ENCODE data around the gene CCDC190. TPM values are rescaled to one million over a fixed set of nuclear protein-coding genes. Genes with fewer than 3 reads are reported as not detected.

CCDC190 gene
- polyA plus RNA-seq = not detected

- no peak within 1 kb of the TSS for H3K27ac ChIP-seq (ENCODE audit: low read depth, low read length)
- WGBS, 3 donors = 65 to 71% (median 68%) methylated on average over 4 of the region's 4 CpGs
Measured at GRCh38 chr1:162861101-162861500, at the start of gene CCDC190. Gene CCDC190, minus strand, starts transcription at chr1:162861175. Its CDS starts 1,529 bp downstream, at chr1:162859646.

- no peak overlapping the region for H3K27ac ChIP-seq (ENCODE audit: low read depth, low read length)
- whole genome bisulfite sequencing, 3 donors = 87 to 90% (median 88%) methylated on average over 2 of the region's 2 CpGs
Measured at GRCh38 chr1:162910161-162910560, 49.2 kb upstream of the CCDC190 start.

- WGBS, 3 donors = 36 to 52% (median 37%) methylated on average over 2 of the region's 2 CpGs
- no peak overlapping the region for H3K27ac ChIP-seq (ENCODE audit: low read depth, low read length)
Measured at GRCh38 chr1:162908780-162909179, 47.8 kb upstream of the CCDC190 start.

DNA sequence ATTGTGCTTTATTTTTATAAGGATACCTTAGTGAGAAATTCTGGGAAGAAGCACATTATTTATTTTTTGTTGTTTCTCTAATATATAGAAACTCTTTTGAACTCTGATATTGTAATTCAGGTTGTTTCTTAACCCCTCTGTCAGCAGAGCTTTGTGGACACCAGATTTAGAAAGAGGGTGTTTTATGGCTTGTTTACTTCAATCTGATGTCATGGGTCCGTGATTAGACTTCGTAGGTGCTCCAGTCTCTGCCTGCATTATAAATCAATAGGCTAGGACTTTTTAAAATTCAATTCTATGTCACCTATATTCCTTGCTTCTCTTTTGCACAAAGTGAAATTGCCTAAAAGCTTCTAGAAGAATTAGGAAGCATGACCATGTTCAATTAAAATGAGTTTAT lies 47.3 kb upstream of the CCDC190 start:
- 25 to 67% (median 44%) methylated on average over 2 of the region's 2 CpGs for WGBS, 3 donors
- H3K27ac ChIP-seq (ENCODE audit: low read depth, low read length) = no peak overlapping the region

GRCh38 chr1:162906485-162906884 lies 45.5 kb upstream of the CCDC190 start:
- H3K27ac ChIP-seq (ENCODE audit: low read depth, low read length) = no peak overlapping the region
- WGBS, 3 donors = 78 to 90% (median 86%) methylated on average over 2 of the region's 2 CpGs

DNA sequence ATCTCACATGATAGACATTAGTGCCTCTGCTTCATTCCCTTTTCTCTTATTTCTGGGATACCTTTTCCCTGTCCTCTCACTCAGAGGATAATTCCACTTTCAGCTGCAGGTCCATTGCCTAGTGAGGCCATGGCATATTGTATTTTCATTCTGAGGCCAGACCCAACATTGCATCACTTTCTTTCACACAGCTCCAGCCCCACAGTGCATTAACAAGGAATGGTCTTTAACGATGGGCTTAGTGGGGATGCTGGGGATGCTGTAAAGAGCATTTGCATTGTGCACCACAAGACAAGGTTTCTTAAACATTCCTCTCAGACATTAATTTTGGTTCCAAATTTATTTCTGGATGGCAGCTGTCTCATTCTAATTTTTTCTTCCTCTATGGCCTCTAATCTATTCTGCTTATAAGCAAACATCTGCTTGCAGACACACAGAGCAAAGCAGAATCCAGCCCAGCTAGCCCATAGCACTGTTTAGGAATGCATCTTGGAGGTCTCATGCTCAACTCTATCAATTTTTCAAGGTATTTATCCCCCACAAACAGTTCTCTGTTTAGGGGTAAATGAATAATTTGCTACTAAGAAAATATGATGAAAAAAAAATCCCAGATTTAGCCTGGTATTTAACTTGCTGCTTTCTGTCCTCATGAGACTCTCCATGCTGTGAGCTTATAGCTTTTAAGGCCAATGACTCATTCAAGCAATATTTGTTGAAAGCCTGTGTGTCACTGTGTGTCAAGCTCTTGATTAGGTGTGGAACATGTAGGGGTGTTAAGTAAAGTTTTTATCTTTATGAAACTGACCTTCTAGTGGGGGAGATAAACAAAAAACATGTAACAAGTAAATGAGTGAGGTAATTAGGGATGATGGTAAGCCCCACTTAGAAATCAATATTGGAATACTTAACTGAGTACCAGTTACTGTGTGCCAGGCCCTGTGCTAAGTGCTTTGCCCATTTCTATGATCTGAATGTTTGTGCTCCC lies 44.5 kb upstream of the CCDC190 start:
- H3K27ac ChIP-seq (ENCODE audit: low read depth, low read length) = no peak overlapping the region
- WGBS, 3 donors = 61 to 71% (median 65%) methylated on average over 1 of the region's 1 CpG

DNA sequence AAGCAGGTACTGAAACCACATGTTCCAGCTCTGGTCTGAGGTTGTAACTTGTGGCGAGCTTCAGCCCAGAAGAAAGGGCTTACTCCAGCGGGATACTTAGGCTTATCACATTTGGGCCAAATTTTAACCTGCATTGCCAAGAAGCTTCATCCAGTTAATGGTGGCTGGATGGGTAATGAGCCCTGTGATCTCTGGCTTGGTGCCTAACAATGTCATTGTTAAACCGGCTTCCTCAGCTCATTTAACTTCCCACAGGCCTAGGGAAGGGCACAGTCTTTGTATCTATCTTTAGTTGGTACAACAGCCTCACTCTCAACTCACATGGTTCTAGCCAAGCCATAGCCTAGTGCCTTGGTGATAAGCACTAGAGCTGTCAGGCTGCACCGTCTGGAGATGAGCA lies 43.6 kb upstream of the CCDC190 start:
- no peak overlapping the region for H3K27ac ChIP-seq (ENCODE audit: low read depth, low read length)
- 68 to 70% (median 69%) methylated on average over 4 of the region's 4 CpGs for WGBS, 3 donors

- WGBS, 3 donors = 93 to 99% (median 96%) methylated on average over 3 of the region's 3 CpGs
- no peak overlapping the region for H3K27ac ChIP-seq (ENCODE audit: low read depth, low read length)
Measured at GRCh38 chr1:162904023-162904422, 43.0 kb upstream of the CCDC190 start.

DNA sequence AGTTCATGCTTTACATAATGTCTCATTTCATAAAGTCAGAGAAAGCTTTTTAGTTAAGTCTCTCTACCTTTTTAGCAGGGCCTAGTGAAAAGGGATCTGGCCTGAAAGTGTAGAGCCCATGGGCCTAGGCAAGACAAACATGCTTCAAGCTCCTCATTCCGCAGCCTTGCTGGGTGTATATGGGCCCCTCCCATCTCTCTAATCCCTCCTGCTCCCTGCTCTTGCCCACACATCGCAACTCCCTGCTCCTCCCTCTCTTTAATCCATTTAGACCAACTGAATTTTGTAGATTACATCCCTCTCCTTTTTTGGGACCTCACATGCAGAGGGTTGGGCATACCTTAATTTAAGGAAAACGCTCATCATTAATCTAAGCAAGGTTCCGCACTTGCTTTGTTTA lies 42.3 kb upstream of the CCDC190 start:
- 81 to 92% (median 90%) methylated on average over 4 of the region's 4 CpGs for WGBS, 3 donors
- H3K27ac ChIP-seq (ENCODE audit: low read depth, low read length) = no peak overlapping the region

GRCh38 chr1:162902416-162902815 lies 41.4 kb upstream of the CCDC190 start:
- 57 to 71% (median 60%) methylated on average over 2 of the region's 2 CpGs for WGBS, 3 donors
- H3K27ac ChIP-seq (ENCODE audit: low read depth, low read length) = no peak overlapping the region

- WGBS, 3 donors = 64 to 66% (median 65%) methylated on average over 1 of the region's 1 CpG
- no peak overlapping the region for H3K27ac ChIP-seq (ENCODE audit: low read depth, low read length)
Measured at GRCh38 chr1:162901243-162901642, 40.3 kb upstream of the CCDC190 start.

- H3K27ac ChIP-seq (ENCODE audit: low read depth, low read length) = no peak overlapping the region
- WGBS, 3 donors = 61 to 70% (median 68%) methylated on average over 5 of the region's 5 CpGs
Measured at GRCh38 chr1:162899422-162900146, 38.6 kb upstream of the CCDC190 start.

DNA sequence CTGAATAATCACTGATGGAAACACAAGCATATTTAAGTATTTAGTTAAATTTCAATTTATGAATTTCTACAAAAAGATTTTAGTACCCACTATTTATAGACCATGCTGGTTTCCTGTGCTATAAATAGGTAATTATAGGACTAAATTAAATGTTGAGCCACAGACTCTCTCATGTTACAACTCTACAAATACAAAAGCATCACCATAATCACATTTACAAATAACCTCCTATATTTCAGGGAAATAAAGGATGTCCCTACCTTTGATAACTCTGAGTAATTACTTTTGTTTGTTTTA lies 32.6 kb upstream of the CCDC190 start:
- H3K27ac ChIP-seq (ENCODE audit: low read depth, low read length) = no peak overlapping the region

DNA sequence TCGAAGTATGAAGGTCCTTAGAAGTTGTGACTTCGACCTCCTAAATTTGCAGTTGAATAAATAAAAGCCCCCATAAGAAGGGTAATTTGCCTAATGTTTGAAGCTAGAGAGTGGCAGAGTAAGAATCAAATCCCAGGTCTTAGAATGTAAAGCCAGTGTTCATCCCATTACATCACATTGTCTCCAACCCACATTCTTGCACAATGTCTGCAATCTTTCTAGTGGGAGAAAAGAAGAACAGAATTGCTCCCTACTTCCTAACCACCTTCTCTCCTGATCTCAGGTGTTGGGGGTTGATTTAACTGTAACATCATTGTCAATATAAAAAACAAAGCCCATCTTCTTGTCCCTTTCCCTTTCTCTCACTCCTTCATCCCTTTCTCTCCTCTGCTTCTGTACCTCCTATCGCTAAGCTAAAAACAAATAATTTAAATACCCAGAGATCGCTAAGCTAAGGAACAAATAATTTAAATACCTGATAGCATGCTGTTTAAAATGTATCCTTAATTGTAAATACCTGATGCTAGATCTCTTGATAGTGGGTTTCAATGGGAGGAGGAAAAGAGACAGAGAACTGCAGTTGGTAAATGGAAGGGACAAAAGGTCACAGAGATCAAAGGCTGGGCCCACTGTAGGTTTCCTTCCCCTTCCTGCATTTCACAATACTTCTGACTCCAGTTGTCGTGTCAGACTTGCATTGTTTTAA lies 32.1 kb upstream of the CCDC190 start:
- H3K27ac ChIP-seq (ENCODE audit: low read depth, low read length) = no peak overlapping the region
- 47 to 62% (median 54%) methylated on average over 5 of the region's 5 CpGs for WGBS, 3 donors

GRCh38 chr1:162889989-162890388 lies 29.0 kb upstream of the CCDC190 start:
- 23 to 68% (median 66%) methylated on average over 2 of the region's 2 CpGs for WGBS, 3 donors
- H3K27ac ChIP-seq (ENCODE audit: low read depth, low read length) = no peak overlapping the region

GRCh38 chr1:162886705-162887104 lies 25.7 kb upstream of the CCDC190 start:
- H3K27ac ChIP-seq (ENCODE audit: low read depth, low read length) = no peak overlapping the region
- 92 to 94% (median 94%) methylated on average over 2 of the region's 2 CpGs for WGBS, 3 donors

GRCh38 chr1:162885265-162885664 lies 24.3 kb upstream of the CCDC190 start:
- 11 to 27% (median 21%) methylated on average over 3 of the region's 3 CpGs for WGBS, 3 donors
- no peak overlapping the region for H3K27ac ChIP-seq (ENCODE audit: low read depth, low read length)

GRCh38 chr1:162884831-162885230 lies 23.9 kb upstream of the CCDC190 start:
- 59 to 89% (median 84%) methylated on average over 1 of the region's 1 CpG for WGBS, 3 donors
- H3K27ac ChIP-seq (ENCODE audit: low read depth, low read length) = no peak overlapping the region

DNA sequence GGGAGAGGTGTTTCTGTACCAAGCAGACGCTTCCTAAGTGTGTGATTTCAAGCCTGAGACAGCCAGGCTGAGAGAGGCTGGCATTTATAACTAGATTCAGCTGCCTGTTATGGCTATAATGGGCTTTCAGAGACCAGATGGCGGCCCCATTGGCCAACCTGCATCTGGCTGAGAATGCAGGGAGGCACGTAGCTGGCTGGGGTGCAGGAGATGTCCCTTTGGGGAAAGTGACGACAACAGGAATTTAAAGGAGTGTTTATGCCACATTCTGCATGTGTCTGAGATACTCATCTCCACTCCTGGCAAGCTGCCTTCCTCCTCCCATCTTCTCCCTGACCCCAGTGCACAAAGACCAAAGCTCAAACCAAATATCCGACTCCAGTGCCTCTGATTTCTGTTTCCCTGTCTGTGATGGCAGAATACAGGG lies 21.3 kb upstream of the CCDC190 start:
- WGBS, 3 donors = 66 to 70% (median 70%) methylated on average over 5 of the region's 5 CpGs
- no peak overlapping the region for H3K27ac ChIP-seq (ENCODE audit: low read depth, low read length)

Data from adipose tissue (tissue), 3 donors.